GM12873 (cell line): ENCODE results near the gene E2F1.

ENCODE experiments used
- TF ChIP-seq, protein P1 (sequence below): IDR thresholded peaks from 2 replicates; pipeline ENCODE4 v1.5.1; 2012; ENCODE audit warnings: low read depth, mild to moderate bottlenecking, moderate library complexity, low read length, control low read depth; ENCODE audit not compliant: insufficient read depth; ENCODE audit errors: missing control alignments

Gene E2F1, protein sequence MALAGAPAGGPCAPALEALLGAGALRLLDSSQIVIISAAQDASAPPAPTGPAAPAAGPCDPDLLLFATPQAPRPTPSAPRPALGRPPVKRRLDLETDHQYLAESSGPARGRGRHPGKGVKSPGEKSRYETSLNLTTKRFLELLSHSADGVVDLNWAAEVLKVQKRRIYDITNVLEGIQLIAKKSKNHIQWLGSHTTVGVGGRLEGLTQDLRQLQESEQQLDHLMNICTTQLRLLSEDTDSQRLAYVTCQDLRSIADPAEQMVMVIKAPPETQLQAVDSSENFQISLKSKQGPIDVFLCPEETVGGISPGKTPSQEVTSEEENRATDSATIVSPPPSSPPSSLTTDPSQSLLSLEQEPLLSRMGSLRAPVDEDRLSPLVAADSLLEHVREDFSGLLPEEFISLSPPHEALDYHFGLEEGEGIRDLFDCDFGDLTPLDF

DNA sequence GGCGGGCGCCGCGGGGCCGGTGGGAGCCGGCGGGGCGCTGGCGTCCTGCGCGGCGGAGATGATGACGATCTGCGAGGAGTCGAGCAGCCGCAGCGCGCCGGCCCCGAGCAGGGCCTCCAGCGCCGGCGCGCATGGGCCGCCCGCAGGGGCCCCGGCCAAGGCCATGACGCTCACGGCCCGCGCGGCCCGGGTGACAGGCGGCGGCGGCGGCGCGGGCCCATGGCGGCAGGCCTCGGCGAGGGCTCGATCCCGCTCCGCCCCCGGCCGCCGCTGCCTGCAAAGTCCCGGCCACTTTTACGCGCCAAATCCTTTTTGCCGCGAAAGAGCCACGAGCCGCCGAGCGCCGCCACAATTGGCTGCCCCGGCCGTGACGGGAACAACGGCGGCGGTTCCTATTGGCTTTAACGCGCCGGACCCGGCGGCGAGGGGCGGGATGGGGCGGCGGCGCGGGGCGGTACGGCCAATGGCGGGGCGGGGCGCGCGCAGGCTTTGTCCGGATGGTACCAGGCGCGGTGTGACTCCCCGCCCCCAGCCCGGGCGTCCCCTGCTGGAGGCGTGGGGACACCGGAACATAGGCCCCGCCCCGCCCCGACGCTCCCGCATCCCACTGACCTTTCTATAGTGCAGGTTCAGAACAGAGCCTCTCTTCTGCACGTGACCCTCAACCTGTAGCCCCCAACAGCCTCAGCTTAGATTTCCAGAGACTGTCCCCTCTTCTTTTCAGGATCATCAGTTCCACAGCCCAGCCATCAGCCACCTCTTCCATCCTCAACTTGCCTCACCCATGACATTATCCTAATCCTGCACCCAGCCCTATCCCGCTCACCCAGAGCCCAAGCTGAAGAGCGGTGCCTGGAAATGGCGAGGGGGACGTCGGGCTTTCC is at the start of gene E2F1:
Gene E2F1, minus strand, starts transcription at position 286 of the 884 bp plus-strand sequence. Its CDS starts 121 bp downstream, at position 165.
- TF ChIP-seq, protein P1, sequence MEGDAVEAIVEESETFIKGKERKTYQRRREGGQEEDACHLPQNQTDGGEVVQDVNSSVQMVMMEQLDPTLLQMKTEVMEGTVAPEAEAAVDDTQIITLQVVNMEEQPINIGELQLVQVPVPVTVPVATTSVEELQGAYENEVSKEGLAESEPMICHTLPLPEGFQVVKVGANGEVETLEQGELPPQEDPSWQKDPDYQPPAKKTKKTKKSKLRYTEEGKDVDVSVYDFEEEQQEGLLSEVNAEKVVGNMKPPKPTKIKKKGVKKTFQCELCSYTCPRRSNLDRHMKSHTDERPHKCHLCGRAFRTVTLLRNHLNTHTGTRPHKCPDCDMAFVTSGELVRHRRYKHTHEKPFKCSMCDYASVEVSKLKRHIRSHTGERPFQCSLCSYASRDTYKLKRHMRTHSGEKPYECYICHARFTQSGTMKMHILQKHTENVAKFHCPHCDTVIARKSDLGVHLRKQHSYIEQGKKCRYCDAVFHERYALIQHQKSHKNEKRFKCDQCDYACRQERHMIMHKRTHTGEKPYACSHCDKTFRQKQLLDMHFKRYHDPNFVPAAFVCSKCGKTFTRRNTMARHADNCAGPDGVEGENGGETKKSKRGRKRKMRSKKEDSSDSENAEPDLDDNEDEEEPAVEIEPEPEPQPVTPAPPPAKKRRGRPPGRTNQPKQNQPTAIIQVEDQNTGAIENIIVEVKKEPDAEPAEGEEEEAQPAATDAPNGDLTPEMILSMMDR, result peak; percentile 22

DNA sequence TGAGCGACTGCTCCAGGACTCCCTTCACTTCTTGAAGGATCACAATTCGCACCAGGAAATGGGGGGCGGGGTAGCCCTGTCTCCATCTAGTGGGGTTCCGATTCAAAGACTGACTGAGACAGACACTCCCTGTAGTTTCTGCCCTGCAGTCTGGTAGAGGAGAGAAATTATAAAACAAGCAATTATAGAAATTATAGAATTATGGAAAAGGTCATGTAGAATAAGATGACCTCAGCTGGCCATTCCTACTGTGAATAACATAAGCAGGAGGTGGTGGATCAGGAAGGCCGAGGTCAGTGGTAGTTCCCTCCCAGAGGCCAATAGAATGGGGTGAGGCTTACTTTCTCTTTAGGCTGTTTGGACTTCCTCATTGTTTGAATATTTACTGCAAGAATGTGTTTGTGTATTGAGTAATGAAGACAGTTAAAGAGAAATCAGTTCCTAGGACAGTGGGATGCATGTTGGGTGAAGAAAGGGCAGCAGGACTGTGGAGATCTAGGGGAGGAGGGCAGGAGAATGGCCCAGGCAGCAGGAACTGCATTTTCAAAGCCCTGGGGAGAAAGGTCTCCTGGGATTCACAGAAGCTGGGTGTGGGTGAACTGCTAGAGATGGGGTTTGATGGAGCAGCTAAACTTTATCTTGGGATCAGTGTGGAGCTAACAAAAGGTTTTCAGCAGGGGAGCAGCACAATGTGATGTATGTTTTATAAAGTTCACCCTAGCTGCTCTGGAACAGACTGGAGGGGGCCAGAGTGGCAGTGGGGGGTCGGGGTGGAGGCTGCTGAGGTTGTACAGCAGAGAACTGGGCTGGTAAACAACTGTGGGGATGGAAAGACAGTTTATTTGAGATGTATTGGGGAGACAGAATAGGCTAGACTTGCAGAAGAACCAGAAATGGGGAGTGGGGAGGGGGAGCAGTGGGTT is 47.7 kb upstream of the E2F1 start:
- TF ChIP-seq, protein P1, result no peak

DNA sequence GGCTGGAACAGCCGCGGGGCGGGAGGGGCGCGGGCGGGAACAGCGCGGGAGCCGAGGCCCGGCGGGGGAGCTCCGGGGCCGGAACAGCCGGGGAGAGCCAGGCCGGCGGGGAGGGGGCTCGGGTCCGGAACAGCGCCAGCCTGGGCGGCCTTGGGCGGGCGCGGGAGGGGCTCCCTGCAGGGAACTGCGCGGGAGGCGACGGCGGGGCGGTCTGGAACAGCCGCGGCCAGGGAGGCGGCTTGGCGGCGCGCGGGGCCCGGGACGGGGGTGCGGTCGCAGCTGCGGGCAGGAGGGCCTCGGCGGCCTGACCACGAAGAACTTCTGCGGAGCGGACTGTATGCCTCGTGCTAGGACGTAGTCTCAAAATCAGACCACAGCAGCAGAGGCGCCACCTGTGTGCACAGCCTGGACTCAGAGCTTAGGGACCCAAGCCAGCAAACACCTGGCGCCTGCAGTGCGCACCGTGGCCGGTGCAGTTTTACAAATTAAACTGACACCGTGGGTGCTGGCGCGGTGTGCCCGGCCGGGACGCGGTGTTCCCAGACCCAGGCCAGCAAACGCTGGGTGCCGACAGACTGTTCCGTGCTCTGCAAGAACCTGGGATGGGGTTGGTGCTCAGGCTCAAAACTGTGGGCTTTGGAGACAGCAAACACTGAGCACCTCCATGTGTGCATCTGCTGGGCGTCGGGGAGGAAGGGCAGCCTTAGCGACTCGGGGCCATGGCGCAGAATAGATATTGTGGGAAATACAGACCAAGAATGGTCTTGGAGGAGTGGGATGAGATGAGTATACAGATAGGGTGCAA is 46.2 kb upstream of the E2F1 start:
- TF ChIP-seq, protein P1, result peak; percentile 31

DNA sequence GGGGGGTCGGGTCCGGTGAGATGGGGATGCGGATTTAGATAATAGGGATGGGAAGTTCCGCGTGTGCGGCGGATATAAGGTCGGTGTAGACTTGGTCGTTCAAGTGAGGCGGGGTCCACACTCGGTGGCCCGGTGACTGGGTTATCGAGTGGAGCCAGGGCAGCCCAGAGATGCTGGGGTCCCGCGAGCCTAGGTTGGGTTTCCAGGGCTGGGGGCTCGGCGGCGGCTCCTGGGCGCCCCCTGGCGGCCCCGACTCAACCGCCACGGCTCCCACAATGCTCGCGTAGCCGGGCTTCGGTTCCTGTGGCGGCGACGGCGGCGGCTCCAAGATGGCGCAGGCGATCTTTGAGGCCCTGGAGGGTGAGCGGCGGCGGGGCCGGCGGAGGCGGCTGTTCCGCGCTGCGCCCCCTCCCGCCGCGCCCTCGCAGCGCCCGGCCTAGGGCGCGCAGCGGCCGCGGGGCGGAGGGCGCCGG is 45.5 kb upstream of the E2F1 start, which contains the start of gene ZNF341:
Gene ZNF341, plus strand, starts transcription at position 304 of the 473 bp plus-strand sequence. Its CDS starts 26 bp downstream, at position 330.
- TF ChIP-seq, protein P1, result peak; percentile 78

DNA sequence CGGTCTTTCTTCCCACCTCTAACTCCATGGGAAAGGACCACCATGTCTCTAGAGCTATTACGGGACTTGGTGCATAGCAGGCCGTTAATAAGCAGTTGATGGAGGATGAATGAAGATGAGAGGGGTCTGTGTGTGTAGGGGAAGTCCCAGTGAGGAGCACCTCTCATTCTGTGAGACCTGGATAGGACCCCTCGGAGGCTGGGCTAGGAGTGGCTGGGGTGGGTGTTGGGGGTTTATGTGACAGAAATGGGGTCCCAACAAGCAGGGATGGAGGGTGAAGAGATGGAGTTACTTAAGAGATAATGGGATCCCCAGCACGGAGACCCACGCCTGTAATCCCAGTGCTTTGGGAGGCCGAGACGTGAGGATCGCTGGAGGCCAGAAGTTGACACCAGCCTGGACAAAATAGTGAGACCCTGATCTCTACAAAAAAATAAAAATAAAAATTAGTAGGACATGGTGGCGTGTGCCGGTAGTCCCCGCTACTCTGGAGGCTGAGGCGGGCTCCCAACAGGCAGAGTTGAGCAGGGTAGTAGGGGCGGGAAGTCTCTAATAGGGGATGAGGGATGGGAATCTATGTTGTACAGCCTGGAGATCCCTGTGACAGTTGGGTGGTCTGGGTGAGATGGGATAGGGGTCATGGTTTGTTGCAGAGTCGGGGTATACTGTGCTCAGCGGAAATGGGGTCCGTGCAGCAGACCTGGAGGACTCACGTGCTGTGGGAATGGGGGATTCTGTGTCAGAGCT is 44.9 kb upstream of the E2F1 start:
- TF ChIP-seq, protein P1, result no peak

DNA sequence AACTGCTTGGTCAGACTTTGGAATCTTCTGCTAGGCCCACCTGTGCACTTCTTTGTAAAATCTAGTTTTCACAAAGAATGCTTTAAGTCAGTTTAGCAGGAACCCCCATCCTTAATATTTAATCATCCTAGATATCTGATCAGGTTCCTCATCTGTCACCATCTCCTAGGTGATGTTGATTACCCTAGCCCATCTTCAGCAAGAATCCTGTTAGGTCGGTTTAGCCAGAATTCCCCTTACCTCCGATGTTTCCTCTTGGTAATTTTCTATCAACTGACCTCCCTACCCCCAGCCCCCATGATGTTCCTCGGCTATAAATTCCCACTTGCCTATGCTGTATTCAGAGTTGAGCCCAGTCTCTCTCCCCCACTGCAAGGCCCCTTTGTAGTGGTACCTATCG is 42.9 kb upstream of the E2F1 start:
- TF ChIP-seq, protein P1, result no peak
